ENCODE results near the gene FFAR1.
"Not testable (repeated sequence)": the region's sequence is repeated elsewhere in the genome, so short reads cannot be mapped to it uniquely, and the experiment has no call there.

Gene FFAR1

DNA sequence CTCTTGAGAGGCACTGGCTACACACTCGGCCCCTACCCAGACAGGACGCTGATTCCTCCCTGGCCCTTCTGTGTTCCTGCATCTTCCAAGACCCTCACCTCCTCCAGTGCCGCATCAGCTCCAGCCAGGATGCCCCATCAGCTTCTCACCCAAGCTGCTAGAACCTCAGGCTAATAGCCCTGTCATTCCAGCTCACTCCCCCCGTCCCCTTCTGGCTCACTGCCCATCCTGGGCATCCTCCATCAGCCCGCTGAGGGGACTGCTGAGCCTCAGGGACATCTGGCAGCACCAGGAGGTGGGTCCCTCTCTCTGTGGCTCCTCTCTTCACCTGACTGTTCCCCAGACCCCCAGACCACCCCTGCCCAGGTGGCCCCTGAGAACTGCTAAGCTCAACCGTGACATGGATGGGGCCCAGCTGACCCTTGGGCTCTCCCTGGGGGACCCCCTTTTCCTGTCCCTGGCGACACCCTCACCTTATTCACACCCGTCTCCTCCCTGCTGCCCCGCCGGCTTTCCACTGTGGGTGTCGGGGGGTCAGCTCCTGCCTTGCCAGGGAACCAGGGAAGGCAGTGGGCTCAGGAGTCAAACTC lies 15.4 kb downstream of the FFAR1 start:
- DNase-seq, result no peak

- no peak for DNase-seq
These were observed 16.2 kb downstream of the FFAR1 start for GRCh38 chr19:35363711-35364425.

DNA sequence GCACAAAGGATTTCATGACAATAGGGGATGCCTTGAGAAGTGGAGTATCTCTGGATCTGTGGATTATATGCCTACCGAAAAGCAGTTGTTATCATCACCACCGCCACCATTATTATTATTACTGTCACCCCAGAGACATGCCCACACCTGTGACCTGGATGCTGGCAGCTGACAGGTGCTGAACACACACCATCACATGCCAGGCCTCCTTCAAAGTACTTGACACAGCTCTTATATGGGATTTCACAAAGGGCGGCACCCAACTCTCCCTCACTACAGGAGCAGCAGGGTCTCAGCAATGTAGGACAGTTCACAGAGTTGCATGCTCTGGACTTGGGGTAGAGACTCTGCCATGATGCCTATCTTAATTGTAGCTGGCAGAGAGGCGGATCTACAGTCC lies 17.6 kb downstream of the FFAR1 start:
- no peak for DNase-seq

DNA sequence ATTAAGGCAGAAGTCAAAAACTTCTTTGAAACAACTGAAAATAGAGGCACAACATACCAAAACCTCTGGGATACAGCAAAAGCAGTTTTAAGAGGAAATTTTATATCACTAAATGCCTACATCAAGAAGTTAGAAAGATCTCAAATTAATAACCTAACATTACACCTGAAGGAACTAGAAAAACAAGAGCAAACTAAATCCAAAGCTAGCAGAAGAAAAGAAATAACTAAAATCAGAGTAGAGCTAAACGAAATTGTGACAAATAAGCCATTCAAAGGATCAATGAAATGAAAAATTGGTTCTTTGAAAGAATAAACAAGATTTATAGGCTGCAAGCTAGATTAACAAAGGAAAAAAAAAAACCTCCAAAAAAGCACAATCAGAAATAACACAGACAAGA lies 20.7 kb downstream of the FFAR1 start:
- no peak for DNase-seq

GRCh38 chr19:35369522-35369921 lies 21.8 kb downstream of the FFAR1 start:
- DNase-seq, result no peak

- DNase-seq, result no peak
These were observed 23.0 kb downstream of the FFAR1 start, which contains the start of gene GPR42 for GRCh38 chr19:35370722-35371121. Gene GPR42, plus strand, starts transcription at chr19:35371068. Its CDS starts 292 bp downstream, at chr19:35371360.

DNA sequence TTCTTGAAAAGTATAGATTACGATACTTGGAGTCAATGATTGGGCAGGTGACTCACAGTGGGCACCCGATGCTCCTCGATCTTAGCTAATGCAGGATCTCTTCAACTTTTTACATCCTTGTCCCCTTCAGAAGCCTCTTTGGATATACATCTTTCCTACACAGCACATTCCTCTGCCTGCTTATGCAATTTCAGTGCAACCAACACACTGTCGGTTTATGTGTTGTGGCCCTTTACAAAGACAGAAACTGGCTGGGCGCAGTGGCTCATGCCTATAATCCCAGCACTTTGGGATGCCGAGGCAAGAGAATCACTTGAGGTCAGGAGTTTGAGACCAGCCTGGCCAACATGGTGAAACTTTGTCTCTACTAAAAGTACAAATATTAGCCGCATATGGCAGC lies 25.8 kb downstream of the FFAR1 start:
- no peak for DNase-seq

DNA sequence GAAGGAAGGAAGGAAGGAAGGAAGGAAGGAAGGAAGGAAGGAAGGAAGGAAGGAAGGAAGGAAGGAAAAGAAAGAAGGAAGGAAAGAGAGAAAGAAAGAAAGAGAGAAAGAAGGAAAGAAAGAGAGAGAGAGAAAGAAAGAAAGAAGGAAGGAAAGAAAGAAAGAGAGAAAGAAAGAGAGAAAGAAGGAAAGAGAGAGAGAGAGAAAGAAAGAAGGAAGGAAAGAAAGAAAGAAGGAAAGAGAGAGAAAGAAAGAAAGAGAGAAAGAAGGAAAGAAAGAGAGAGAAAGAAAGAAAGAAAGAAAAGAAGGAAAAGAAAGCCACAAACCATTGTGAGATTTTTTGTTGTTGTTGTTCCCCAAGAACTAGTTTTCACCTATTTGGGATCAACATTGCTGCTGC lies 26.3 kb downstream of the FFAR1 start:
- not testable (repeated sequence) for DNase-seq

- no peak for DNase-seq
These were observed 28.0 kb downstream of the FFAR1 start for GRCh38 chr19:35375505-35376307.

- DNase-seq, result no peak
These were observed 30.0 kb downstream of the FFAR1 start for GRCh38 chr19:35377656-35378055.

GRCh38 chr19:35378356-35378755 lies 30.7 kb downstream of the FFAR1 start:
- DNase-seq, result no peak

- not testable (repeated sequence) for DNase-seq
These were observed 31.8 kb downstream of the FFAR1 start for GRCh38 chr19:35379545-35379944.

GRCh38 chr19:35379992-35380391 lies 32.3 kb downstream of the FFAR1 start:
- no peak for DNase-seq

DNA sequence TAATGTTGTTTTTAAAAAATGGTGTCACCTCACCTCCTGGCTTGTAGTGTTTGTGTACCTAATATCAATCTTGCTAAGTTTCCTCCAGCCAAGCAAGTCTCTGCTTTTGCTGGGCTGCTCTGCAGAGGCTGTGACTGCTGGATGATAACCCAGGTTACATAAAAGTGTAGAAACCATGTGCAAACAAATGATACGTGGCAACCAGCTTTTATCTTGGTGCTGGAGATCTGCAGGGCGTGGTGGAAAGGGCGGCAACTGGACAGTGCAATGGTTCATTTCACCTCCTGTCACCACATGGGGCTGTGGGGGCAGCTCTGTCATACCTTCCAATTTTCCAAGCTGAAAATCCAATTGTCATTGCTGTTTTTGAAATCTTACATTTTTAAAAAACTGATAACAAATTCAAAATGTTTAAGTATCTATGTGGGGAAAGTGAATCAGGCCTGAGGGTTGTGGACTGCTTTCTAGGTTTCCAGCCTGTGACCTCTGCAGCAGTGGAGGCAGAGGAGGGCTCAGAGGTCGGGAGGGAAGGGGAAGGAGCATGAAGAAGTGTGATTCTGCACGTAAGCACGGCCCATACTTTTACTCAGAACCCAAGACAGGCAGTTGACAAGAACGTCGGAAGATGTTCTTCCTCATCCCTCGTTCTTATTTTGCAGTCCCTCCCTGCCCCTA lies 32.9 kb downstream of the FFAR1 start:
- no peak for DNase-seq

GRCh38 chr19:35381318-35381717 lies 33.6 kb downstream of the FFAR1 start:
- DNase-seq, result no peak

- no peak for DNase-seq
These were observed 34.2 kb downstream of the FFAR1 start for GRCh38 chr19:35381926-35382325.

DNA sequence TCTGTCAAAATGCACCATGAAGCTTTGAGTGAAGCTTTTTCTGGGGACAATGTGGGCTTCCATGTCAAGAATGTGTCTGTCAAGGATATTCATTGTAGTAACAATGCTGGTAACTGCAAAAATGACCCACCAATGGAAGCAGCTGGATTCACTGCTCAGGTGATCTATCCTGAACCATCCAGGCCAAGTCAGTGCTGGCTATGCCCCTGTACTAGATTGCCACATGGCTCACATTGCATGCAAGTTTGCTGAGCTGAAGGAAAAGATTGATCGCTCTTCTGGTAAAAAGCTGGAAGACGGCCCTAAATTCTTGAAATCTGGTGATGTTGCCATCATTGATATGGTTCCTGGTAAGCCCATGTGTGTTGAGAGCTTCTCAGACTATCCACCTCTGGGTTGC lies 35.8 kb downstream of the FFAR1 start:
- DNase-seq, result no peak

- DNase-seq, result no peak
These were observed 40.8 kb downstream of the FFAR1 start for GRCh38 chr19:35388277-35389054.

GRCh38 chr19:35389192-35389861 lies 41.6 kb downstream of the FFAR1 start:
- DNase-seq, result no peak

DNA sequence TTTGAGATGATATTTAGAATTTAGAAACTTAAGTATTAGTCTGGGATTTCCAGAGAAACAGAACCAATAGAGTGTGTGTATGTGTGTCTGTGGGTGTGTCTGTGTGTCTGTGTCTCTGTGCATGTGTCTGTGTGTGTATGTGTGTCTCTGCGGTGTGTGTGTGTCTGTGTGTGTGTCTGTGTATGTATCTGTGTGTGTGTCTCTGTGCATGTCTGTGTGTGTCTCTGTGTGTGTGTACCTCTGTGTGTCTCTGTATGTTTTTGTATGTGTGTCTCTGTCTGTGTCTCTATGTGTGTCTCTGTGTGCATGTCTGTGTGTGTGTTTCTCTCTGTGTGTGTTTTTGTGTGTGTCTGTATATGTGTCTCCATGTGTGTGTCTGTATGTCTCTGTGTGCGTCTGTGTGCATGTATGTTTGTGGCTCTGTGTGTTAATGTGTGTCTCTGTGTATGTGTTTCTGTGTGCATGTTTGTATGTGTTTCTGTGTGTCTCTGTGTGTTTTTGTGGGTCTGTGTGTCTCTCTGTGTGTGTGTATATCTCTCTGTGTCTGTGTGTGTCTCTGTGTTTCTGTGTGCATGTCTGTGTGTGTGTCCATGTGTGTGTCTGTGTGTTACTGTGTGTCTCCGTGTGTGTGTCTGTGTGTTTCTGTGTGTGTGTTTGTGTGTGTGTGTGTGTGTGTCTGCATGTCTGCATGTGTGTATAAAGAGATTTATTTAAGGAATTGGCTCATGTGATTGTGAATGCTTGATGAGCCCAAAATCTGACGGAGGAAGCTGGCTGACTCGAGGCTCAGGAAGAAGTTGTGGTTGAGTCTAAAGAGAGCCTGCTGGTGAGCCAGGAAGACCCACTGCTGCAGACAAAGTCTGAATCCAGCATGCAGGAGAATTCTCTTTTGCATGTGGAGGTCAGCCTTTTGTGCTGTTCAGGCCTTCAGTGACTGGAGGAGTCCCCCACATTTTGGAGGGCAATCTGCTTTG lies 45.3 kb downstream of the FFAR1 start:
- no peak for DNase-seq

Data from T1000 (cell line).